NCI-H187 (cell line): Measurements from ENCODE around the gene CHL1.
A peak's percentile ranks its signal among the peaks of the same experiment; 100 is the strongest.
"Not testable (repeated sequence)": the region's sequence is repeated elsewhere in the genome, so short reads cannot be mapped to it uniquely, and the experiment has no call there.

Source experiments
- DNase-seq, 2 experiments: peaks; one replicate each; lab custom pipeline; 2025; lab: John Stamatoyannopoulos, UW

Gene CHL1

GRCh38 chr3:331881-332280 is 135.3 kb downstream of the CHL1 start:
- DNase-seq = no peak

GRCh38 chr3:332701-333100 is 136.1 kb downstream of the CHL1 start:
- DNase-seq = no peak

- DNase-seq = no peak
Observed at GRCh38 chr3:335240-335639, 138.7 kb downstream of the CHL1 start.

DNA sequence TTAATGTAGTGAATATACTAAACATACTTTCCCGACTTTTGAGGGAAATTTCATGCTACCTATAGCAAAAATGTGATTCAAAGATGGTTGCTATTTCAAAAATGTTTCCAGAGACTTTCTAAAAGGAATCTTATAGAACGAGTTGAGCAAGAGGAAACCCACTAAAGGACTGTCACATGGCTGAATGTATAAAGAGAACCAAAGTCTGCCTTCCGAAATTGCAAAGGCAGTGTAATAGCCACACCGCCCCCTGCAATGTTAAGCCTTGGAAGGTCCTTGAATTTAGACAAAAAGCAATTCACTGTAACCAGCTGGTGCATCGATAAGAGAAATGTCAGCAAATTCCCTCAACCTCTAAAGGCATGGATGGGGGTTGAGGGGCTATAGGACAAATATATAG is 142.8 kb downstream of the CHL1 start:
- no peak for DNase-seq

GRCh38 chr3:341998-342397 is 145.4 kb downstream of the CHL1 start:
- no peak for DNase-seq

GRCh38 chr3:346186-346585 is 149.6 kb downstream of the CHL1 start:
- no peak for DNase-seq

DNA sequence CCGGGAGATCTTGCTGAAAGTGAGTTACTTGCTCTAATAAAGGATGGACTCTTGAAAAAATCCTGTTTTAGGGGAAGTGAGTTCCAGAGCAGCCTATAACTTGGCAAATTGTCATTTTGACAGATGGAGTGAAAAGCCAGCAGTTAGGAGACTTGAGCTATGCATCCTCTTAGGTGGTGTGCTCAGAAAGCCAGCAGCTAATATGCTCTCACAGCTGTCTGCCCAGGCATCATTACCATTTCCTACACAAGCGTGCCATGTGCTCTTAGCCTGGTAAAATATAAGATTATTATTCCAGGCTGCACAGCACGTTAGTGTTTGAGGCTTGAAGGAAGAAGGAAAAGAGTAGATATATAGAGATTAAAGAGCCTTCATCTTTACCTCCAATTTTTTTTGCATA is 151.0 kb downstream of the CHL1 start:
- no peak for DNase-seq

- DNase-seq = no peak
Observed at GRCh38 chr3:350871-351371, 154.4 kb downstream of the CHL1 start.

DNA sequence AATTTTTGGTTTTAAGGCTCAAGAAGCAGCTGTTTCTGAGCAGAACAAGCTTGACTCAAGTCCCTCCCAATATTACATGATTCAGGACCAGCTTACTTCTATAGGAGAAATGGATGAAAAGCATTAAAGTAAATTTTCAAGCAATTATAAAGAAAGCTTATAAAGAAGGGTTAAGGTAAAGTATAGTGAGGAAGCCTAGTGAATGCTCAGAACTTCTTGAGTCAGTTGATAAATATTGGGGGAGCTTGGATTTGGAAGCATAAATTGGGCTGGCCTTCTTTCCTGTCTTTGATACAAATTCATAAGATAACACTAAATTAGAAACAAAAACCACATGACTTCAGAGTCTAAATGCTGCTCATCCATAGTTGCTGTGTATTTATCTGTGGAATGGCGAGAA is 156.0 kb downstream of the CHL1 start:
- no peak for DNase-seq

- no peak for DNase-seq
Observed at GRCh38 chr3:353191-353739, 156.7 kb downstream of the CHL1 start.

GRCh38 chr3:354432-354831 is 157.9 kb downstream of the CHL1 start:
- peak; percentile 23 to 63 for DNase-seq

- peak in 1 of 2 experiments; percentile 21 for DNase-seq
Observed at GRCh38 chr3:355622-356021, 159.1 kb downstream of the CHL1 start.

- DNase-seq = no peak
Observed at GRCh38 chr3:356952-357351, 160.4 kb downstream of the CHL1 start.

- DNase-seq = no peak
Observed at GRCh38 chr3:359672-360071, 163.1 kb downstream of the CHL1 start.

DNA sequence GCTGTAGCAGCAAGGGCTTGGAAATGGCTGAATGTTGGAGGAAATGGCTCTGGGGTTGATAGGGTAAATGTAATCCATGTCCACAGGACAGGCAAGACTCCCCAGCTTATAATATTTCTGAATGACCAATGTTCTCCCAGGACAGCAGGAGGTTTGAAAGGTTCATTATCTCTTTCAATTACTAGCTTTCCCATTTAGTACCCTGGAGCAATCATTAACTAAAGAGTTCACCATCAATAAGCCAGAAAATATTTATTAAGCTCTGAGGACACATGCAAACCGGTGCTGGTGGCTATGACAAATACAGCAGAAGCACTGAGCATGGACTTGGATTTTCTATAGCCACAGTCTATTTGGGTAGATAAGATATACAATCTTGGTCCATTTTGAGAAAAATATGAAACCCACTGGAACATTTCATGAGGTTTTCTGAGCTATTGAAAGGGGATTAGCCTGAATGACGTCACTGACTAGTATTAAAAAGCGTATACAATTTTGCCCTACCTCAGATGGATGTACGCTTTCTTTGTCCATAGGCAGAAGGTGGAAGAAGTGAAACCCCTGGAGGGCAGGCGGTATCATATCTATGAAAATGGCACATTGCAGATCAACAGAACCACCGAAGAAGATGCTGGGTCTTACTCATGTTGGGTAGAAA is 166.2 kb downstream of the CHL1 start:
- no peak for DNase-seq

DNA sequence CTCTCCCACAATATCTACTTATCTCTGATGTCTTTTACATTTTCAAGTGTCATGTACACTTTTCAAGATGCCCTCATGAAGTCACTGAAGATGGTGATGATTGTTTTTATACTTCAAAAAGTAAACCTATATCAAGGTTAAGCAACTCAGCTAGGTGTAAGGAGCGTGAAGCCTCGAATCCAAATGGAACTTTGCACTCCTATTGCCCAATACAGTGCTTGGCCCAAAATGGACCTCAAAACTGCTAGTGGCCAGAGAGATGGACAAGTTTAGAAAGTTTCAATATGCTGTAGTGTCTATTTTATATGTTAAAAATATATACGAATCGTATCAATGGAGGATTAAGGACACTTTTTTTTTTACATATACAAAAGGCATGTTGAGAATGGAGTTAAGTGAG is 167.7 kb downstream of the CHL1 start:
- no peak for DNase-seq

- DNase-seq = no peak
Observed at GRCh38 chr3:365268-365667, 168.7 kb downstream of the CHL1 start.

- DNase-seq = not testable (repeated sequence)
Observed at GRCh38 chr3:366253-366652, 169.7 kb downstream of the CHL1 start.

- no peak for DNase-seq
Observed at GRCh38 chr3:373193-373779, 176.7 kb downstream of the CHL1 start.

DNA sequence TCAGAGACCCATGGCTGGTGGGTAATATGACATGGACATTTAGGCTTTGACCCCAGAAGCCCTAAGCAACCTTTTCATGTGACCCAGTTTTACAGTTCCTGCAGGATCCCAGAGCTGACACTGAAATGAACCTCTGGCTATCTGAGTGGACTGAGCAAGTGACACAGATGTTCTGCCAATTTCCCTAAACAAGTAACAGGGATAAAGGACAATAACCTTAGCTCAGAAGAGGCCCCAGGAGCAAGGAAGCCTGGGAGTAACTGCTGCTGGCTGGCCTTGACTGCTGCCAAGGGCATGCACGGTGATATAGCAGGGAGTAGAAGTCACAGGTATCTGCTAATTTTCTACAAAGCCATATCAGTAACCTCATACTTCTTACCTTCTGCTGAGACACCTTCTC is 177.9 kb downstream of the CHL1 start:
- DNase-seq = no peak

- DNase-seq = no peak
Observed at GRCh38 chr3:377158-377561, 180.6 kb downstream of the CHL1 start.

DNA sequence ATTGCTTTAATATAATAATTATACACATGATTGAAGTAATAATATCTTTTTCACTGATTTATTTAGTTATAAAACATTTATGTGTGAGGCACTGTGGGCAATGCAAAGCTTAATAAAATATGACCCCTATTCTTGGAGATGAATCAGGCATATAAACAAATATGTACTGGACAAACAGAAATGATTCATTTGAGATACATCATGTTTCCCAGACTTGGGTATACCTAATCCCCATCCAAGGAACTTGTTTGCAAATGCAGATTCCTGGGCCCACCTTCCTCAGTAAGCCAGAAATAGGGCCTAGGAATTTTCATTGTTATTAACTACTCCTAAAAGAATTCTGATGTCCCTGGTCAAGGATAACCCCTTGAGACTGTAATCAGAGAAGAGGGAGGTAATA is 184.2 kb downstream of the CHL1 start:
- no peak for DNase-seq

- DNase-seq = no peak
Observed at GRCh38 chr3:385151-385550, 188.6 kb downstream of the CHL1 start.

- DNase-seq = no peak
Observed at GRCh38 chr3:394775-395174, 198.2 kb downstream of the CHL1 start.
